ENCODE results near the gene PRKX.
"Not testable (repeated sequence)": the region's sequence is repeated elsewhere in the genome, so short reads cannot be mapped to it uniquely, and the experiment has no call there.

PRKX gene

DNA sequence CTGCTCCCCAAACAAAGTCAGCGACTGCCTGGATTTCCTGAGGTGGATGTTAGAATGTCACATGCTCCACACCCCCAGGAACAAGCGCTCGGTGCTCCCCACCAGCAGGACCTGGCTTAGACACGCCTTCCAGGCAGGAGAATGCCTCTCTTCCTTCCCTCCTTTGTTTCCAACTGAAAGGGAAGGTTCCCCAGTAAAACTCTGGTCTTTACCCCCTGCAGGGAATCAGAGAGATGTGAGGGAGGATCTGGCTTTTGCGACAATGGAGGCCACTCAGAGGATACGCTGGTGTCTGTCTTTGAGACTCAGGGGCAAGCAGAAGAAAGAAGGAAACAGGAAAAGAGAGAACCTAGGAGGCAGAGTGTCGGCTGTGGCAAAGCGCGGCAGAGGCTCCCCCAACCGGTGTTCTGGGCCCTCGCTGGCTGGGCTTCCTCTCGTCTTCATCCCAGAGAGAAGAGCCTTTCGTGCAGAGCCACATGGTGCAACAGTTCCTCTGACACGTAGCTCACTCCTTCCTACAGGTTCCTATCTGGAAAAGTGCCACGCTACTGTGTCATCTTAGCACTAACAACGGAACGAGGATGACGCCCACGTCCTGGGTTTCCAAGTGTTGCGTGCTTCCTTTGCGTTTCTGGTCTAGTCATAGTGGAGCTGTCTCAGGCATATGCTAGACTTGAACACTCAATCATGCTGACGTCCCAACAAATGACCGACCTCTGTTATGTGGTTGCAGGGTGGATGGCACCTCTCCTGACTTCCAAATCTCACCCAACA is 73.4 kb downstream of the PRKX start:
- DNase-seq = not testable (repeated sequence)

DNA sequence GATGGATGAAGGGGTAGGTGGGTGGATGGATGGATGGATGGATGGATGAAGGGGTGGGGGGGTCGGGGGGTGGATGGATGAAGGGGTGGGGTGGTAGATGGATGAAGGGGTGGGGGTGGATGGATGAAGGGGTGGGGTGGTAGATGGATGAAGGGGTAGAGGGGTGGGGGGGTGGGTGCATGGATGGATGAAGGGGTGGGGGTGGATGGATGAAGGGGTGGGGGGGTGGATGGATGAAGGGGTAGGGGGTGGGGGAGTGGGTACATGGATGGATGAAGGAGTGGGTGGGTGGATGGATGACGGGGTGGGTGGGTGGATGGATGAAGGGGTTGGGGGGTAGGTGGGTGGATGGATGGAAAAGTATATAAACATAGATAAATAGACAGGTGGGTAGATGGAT is 74.2 kb downstream of the PRKX start:
- DNase-seq = no peak

GRCh38 chrX:3638280-3638873 is 75.1 kb downstream of the PRKX start:
- peak; percentile 24 for DNase-seq

- DNase-seq = no peak
Measured at GRCh38 chrX:3636803-3637202, 76.6 kb downstream of the PRKX start.

DNA sequence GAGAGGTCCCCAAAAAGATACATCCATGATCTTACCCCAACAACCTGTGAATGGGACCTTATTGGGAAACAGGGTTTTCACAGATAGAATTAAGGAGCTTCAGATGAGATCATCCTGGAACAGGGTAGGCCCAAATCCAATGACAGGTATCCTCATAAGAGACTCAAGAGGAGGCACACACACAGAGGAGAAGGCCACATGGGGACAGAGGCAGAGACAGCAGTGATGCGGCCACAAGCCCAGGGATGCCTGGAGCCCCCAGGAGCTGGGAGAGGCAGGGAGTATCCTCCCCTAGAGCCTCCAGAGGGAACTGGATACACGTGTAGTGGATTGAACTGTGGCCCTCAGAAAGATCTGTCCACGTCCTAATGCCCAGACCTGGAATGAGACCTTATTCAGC is 82.3 kb downstream of the PRKX start:
- DNase-seq = no peak

- no peak for DNase-seq
Measured at GRCh38 chrX:3627594-3627993, 85.9 kb downstream of the PRKX start.

DNA sequence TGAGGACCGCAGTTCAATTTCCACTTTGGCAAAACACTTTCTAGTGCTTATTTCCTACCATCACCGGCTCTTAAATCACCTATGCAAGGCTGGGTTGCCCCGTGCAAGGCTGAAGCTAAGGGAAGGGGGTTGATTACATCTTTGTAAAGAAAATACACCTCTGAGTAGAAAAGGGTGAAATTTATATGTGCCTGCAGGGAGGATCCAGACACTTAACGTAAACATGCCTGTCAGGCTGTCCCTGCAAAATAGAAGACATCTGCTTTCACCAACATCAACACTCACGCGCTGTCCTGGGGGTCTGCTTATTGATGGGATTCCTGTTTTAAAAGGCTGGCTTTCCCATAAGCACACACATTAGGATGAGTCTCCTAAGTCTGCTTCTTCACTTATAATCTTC is 92.0 kb downstream of the PRKX start:
- no peak for DNase-seq

DNA sequence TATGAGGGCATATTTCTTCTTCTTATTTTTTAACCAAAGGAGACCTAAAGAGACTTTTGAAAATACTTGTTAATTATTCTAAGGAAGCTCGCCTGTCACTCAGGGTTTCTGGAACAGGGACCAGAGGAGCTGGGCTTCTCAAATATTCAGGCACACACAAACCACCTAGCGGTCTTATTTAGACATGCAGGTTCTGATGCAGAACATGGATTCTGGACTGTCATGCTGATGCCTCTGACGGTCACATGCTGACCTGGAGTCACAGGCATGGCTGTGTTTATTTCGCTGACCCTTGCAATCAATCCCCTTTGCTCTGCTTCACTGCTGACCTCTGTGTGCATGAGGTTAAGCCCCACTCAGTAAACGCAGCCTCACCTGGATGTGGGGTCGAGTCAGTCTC is 101.7 kb downstream of the PRKX start:
- not testable (repeated sequence) for DNase-seq

DNA sequence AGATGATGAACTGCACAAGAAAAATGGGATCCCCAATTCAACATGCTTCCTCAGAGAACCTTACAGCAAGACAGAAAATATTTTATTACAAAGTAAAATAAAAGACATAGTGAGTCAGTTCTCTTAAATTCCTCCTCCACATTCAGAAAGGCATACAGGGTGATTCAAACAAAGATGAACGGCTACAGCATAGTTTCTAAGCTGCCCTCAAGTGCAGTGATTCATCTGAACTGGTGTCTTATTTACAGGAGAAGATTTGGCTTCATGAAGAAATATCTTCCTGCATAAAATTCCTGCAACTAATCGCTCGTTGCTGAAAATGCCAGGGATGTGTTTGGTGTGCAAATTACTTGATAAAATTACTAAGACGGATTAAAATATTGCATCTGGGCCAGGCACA is 103.6 kb downstream of the PRKX start:
- no peak for DNase-seq

DNA sequence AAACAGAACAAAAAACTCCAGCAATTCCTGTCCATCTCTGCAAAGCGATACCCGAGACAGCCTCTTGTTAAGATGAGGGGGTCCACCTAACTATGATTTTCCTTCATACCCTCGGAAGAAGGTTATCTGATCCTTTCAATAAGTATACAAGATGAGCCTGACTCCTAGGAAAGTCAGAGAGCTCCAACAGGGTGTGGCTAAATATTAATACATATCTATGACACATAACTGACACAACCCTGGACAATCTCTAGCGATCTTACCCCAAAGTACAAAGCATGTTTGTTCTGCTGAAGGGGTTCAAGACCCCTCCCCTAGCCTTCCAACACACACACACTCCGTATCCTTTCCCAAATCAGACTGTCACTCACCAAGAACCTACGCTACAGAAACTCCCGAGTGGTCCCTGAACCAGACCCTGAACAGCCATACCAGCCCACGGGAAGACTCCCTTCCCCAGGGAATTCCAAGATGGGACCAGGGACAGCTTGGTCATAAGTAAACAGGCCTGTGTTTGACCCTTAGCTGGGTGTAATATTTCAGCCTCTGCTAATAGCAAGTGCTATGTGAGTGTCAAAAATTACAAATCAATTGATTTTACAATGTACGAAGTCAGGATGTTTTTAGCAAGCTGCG is 110.3 kb downstream of the PRKX start:
- DNase-seq = no peak

DNA sequence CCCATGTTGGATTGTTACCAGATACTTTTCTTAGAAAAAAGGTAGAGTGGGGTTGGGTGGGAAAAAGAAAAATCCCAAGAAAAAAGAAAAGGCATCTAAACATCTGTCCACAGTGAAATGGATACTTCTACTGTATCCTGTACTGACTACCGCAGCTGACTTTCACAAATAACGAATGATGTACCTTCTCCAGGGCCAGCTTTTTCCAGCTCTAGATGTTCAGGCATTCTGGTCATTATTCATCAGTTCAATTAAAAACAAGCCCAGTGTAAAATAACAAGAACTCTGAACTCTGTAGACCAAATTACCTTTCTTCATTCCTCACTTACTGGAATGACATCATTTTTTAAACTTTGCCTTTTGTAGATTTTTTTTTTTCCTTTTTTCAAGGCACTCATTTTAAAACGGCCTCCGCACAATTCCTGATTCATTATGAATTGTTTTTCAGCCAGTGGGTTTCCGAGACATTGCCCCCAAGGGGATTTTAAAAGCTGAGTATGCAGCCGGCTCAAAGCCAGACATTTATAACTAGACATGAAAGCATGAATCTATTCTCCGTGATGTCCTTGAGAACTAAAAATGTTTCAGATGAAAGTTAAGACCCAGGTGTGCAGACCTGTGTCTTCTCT is 113.5 kb downstream of the PRKX start:
- DNase-seq = no peak

DNA sequence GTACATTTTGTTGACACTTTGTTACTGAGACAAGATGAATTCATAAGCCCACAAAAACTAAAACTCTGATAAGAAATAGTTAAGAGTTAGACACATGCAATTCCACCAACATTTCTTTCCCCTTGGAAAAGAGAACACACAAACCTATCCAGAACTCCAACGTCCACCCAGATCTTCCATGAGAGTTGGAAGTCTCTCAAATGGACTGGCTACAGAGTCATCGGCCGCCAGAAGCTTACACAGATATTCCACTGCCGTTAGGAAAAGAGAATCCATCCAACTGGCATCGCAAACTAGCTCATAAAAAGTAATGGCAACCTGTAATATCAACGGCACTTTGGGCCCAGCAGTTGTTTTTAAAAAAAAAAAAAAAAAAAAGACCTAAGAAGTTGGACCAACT is 114.7 kb downstream of the PRKX start:
- DNase-seq = no peak

- DNase-seq = no peak
Measured at GRCh38 chrX:3598046-3598605, 115.3 kb downstream of the PRKX start.

GRCh38 chrX:3592184-3592583 is 121.3 kb downstream of the PRKX start:
- DNase-seq = no peak

GRCh38 chrX:3589474-3589873 is 124.0 kb downstream of the PRKX start:
- DNase-seq = no peak

DNA sequence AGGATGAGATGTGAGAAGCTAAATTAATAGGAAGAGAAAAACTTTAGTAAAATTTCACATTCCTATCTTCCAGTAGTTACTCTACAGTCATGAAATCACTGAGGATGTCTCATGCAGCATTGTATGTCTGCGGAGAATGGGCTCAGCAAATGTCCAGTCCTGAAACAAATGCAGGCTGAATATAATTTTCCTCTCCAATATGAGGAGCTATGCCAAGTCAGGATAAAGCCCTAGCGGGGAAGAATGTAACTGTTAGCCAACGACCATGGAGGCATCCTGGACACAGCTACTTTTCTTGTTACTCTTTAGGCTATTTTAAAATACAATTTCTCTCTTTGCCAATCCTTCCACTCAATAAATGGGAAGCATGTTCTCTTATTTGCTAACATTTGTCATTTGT is 127.7 kb downstream of the PRKX start:
- DNase-seq = no peak

DNA sequence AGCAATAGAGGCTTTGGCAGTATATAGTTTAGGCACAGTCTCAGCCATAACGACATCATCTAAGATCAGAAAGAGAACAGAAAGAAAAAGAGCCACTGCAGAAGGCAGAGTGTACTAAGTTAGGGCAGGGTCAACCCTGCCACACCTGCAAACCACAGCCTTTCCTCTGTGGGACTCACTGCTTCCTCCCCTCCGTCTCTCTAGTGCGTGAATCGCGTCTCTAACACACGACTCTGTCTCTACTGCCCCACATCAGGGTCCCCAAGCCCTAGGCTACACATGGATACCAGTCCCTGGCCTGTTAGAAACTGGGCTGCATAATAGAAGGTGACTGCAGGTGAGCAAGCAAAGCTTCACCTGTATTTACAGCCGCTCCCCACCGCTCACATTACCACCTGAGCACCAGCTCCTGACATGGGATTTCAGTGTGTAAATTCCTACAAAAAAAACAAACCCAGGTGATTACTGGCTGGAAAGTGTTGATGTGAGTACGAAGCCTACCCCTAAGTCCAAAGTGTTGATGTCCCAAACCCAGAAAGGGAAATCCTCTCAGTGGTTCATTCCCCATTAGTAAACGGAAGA is 128.9 kb downstream of the PRKX start:
- no peak for DNase-seq

DNA sequence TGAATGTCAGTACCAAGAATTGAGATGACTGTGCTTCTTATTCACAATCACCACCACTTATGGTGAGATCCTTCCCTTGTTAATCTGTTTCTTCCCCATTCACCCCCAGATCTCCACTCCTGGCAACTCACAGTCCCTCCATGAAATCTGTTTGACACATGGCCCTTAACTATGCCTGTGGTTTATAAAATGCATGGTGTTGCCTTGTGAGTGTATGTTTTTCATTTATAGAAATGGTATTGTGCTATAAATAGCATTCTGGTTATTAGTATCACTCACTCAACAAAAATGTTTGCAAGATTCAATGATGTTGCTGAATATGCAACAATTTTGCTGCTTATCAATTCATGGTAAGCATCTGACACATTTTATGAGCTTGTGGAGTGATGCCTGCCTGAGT is 131.0 kb downstream of the PRKX start:
- no peak for DNase-seq

- no peak for DNase-seq
Measured at GRCh38 chrX:3581609-3582108, 131.8 kb downstream of the PRKX start.

DNA sequence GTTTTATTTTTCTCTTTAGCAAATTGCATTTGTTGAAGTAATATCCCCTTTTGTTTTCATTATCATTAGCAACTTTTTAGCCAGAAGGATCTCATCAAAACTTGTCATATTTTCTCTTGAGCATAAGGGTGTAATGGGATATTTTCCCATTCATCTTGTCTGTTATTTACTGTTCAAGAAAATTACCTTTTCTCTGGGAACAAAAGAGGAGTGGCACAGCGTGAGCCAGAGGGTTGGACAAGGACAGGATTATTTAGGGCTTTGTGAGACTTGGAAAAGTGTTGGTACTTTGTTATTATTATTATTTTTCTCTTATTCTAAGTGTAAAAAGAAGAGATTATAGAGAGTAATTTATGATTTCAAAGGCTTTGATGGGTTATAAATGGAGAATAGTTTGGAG is 135.9 kb downstream of the PRKX start:
- no peak for DNase-seq

DNA sequence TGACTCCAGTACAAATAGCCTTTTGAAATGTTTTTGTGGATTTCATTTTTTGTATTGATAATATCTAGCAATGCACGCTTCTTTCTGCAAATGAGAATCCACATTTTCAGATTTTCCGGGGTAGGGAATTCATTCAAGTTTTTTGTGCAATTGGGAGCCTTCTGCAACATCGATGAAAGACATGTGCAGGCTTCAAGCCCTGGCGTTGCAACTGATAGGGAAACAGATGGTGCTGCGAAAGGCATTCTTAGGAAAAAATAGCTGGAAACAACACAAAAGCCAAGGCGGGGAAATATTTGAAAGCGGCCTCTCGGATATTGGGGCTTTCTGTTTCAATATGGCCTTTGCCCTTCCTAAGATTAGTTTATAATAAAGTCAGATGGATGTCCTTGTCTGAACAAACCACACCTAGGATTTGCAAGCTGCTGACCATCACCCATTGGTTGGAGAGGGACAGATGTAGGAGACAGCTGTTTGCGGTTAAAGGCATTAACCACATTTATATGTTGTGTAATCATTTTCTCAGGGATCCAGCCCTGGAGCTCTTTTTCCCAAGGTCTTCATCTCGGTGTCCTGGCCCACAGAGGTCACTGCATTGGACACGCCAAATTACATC is 136.5 kb downstream of the PRKX start:
- no peak for DNase-seq

GRCh38 chrX:3567686-3568085 is 145.8 kb downstream of the PRKX start:
- no peak for DNase-seq

GRCh38 chrX:3563451-3563850 is 150.0 kb downstream of the PRKX start:
- DNase-seq = no peak

All from CD4-positive, alpha-beta T cell treated with Interleukin-12 subunit alpha and Interleukin-12 subunit beta, for 1 hour (primary cell).